ENCODE results near the gene CCDC181.

CCDC181 gene

GRCh38 chr1:169466259-169467230 lies 39.3 kb upstream of the CCDC181 start:
- no peak for TF ChIP-seq CTCF (IDR thresholded peaks at IDR 0.05; ENCODE audit: extremely low read depth, missing control alignments)

GRCh38 chr1:169465281-169465680 lies 38.0 kb upstream of the CCDC181 start:
- no peak for DNase-seq (ENCODE audit: low spot score)

More at GRCh38 chr1:169466259-169467230, 39.3 kb upstream of the CCDC181 start:
- DNase-seq (ENCODE audit: low spot score) = no peak

GRCh38 chr1:169462385-169462784 lies 35.1 kb upstream of the CCDC181 start:
- no peak for TF ChIP-seq CTCF (IDR thresholded peaks at IDR 0.05; ENCODE audit: extremely low read depth, missing control alignments)
- DNase-seq (ENCODE audit: low spot score) = no peak

More at GRCh38 chr1:169465281-169465680, 38.0 kb upstream of the CCDC181 start:
- TF ChIP-seq CTCF (IDR thresholded peaks at IDR 0.05; ENCODE audit: extremely low read depth, missing control alignments) = no peak

- DNase-seq (ENCODE audit: low spot score) = no peak
- no peak for TF ChIP-seq CTCF (IDR thresholded peaks at IDR 0.05; ENCODE audit: extremely low read depth, missing control alignments)
Observed at GRCh38 chr1:169461390-169462000, 34.2 kb upstream of the CCDC181 start.

GRCh38 chr1:169460191-169460833 lies 33.0 kb upstream of the CCDC181 start:
- DNase-seq (ENCODE audit: low spot score) = no peak
- no peak for TF ChIP-seq CTCF (IDR thresholded peaks at IDR 0.05; ENCODE audit: extremely low read depth, missing control alignments)

GRCh38 chr1:169457443-169457842 lies 30.2 kb upstream of the CCDC181 start:
- no peak for DNase-seq (ENCODE audit: low spot score)
- TF ChIP-seq CTCF (IDR thresholded peaks at IDR 0.05; ENCODE audit: extremely low read depth, missing control alignments) = no peak

GRCh38 chr1:169456029-169456428 lies 28.8 kb upstream of the CCDC181 start:
- TF ChIP-seq CTCF (IDR thresholded peaks at IDR 0.05; ENCODE audit: extremely low read depth, missing control alignments) = no peak
- no peak for DNase-seq (ENCODE audit: low spot score)
